Measurements from ENCODE around the gene CIAO1. TPM values are rescaled to one million over a fixed set of nuclear protein-coding genes. Genes with fewer than 3 reads are reported as not detected.

The CIAO1 gene
- total RNA-seq, 1 donor, result 126 TPM

GRCh38 chr2:96249654-96250053 lies 16.4 kb upstream of the CIAO1 start:
- Histone ChIP-seq H3K27ac (ENCODE audit: low read depth, low read length) (peak overlapping the region; percentile 42), H2AFZ (ENCODE audit: low read length) (no peak overlapping the region), H3K4me2 (ENCODE audit: insufficient read depth, low read length) (no peak overlapping the region)

GRCh38 chr2:96250188-96250587 lies 15.8 kb upstream of the CIAO1 start:
- Histone ChIP-seq H3K36me3 (ENCODE audit: insufficient read depth, low read length) (peaks cover 37% of the 10 kb centered on the region), H3K27me3 (ENCODE audit: insufficient read depth, low read length) (no peaks in the 10 kb centered on the region), H3K4me1 (ENCODE audit: insufficient read depth, low read length) (peaks cover 28% of the 10 kb centered on the region), H3K9me3 (ENCODE audit: low read depth, low read length) (no peaks in the 10 kb centered on the region), H3K4me3 (ENCODE audit: insufficient read depth, low read length) (no peak overlapping the region), H4K20me1 (ENCODE audit: insufficient read depth, low read length) (no peaks in the 10 kb centered on the region), H3K79me2 (ENCODE audit: insufficient read depth, low read length) (peaks cover 29% of the 10 kb centered on the region), H3K27ac (ENCODE audit: low read depth, low read length) (peak overlapping the region; percentile 42), H2AFZ (ENCODE audit: low read length) (no peak overlapping the region), H3K4me2 (ENCODE audit: insufficient read depth, low read length) (no peak overlapping the region)
- TF ChIP-seq CTCF (IDR thresholded peaks at IDR 0.05; ENCODE audit: extremely low read depth, low read depth, low read length), result no peak
- DNase-seq (ENCODE audit: insufficient read length, low spot score, missing footprints), result no peak

More at GRCh38 chr2:96249654-96250053, 16.4 kb upstream of the CIAO1 start:
- H3K9me3 ChIP-seq (ENCODE audit: low read depth, low read length), result no peaks in the 10 kb centered on the region
- peaks cover 32% of the 10 kb centered on the region for H3K36me3 ChIP-seq (ENCODE audit: insufficient read depth, low read length)
- H3K79me2 ChIP-seq (ENCODE audit: insufficient read depth, low read length), result peaks cover 23% of the 10 kb centered on the region
- H3K4me3 ChIP-seq (ENCODE audit: insufficient read depth, low read length), result no peak overlapping the region
- DNase-seq (ENCODE audit: insufficient read length, low spot score, missing footprints), result peak; percentile 89
- peaks cover 28% of the 10 kb centered on the region for H3K4me1 ChIP-seq (ENCODE audit: insufficient read depth, low read length)
- TF ChIP-seq CTCF (IDR thresholded peaks at IDR 0.05; ENCODE audit: extremely low read depth, low read depth, low read length), result no peak
- no peaks in the 10 kb centered on the region for H3K27me3 ChIP-seq (ENCODE audit: insufficient read depth, low read length)
- H4K20me1 ChIP-seq (ENCODE audit: insufficient read depth, low read length), result no peaks in the 10 kb centered on the region

- Histone ChIP-seq H3K79me2 (ENCODE audit: insufficient read depth, low read length) (peaks cover 42% of the 10 kb centered on the region), H3K9me3 (ENCODE audit: low read depth, low read length) (no peaks in the 10 kb centered on the region), H3K4me1 (ENCODE audit: insufficient read depth, low read length) (peaks cover 28% of the 10 kb centered on the region), H4K20me1 (ENCODE audit: insufficient read depth, low read length) (no peaks in the 10 kb centered on the region), H3K27ac (ENCODE audit: low read depth, low read length) (peak overlapping the region; percentile 87), H2AFZ (ENCODE audit: low read length) (no peak overlapping the region), H3K27me3 (ENCODE audit: insufficient read depth, low read length) (no peaks in the 10 kb centered on the region), H3K36me3 (ENCODE audit: insufficient read depth, low read length) (peaks cover 46% of the 10 kb centered on the region), H3K4me2 (ENCODE audit: insufficient read depth, low read length) (peak overlapping the region; percentile 77), H3K4me3 (ENCODE audit: insufficient read depth, low read length) (peak overlapping the region; percentile 19)
- peak; percentile 98 for DNase-seq (ENCODE audit: insufficient read length, low spot score, missing footprints)
- no peak for TF ChIP-seq CTCF (IDR thresholded peaks at IDR 0.05; ENCODE audit: extremely low read depth, low read depth, low read length)
These were observed 14.2 kb upstream of the CIAO1 start for GRCh38 chr2:96251721-96252292.

DNA sequence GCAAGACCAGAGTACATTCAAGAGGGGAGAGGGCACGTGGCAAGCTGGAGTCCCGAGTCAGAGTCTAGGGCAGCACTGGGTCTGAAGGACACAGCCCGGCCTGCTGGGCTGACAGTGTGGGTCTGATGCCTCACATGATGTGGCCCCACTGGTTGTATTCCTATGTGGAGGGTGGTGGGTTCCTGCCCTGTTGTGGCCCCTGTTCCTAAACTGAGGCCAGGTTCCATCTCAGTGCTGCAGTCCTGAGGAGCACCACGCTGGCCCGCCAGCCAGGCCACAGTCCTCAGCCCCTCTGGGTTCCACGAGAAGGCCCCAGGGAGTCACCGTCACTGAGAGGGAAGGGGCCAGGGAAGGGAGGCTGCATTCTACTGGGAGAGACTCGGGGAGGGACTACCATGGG lies 13.5 kb upstream of the CIAO1 start:
- no peaks in the 10 kb centered on the region for H3K27me3 ChIP-seq (ENCODE audit: insufficient read depth, low read length)
- H2AFZ ChIP-seq (ENCODE audit: low read length), result no peak overlapping the region
- no peak overlapping the region for H3K4me3 ChIP-seq (ENCODE audit: insufficient read depth, low read length)
- H3K36me3 ChIP-seq (ENCODE audit: insufficient read depth, low read length), result peaks cover 48% of the 10 kb centered on the region
- peaks cover 48% of the 10 kb centered on the region for H3K79me2 ChIP-seq (ENCODE audit: insufficient read depth, low read length)
- peaks cover 28% of the 10 kb centered on the region for H3K4me1 ChIP-seq (ENCODE audit: insufficient read depth, low read length)
- peak overlapping the region; percentile 53 for H3K27ac ChIP-seq (ENCODE audit: low read depth, low read length)
- no peak for DNase-seq (ENCODE audit: insufficient read length, low spot score, missing footprints)
- no peaks in the 10 kb centered on the region for H4K20me1 ChIP-seq (ENCODE audit: insufficient read depth, low read length)
- no peak overlapping the region for H3K4me2 ChIP-seq (ENCODE audit: insufficient read depth, low read length)
- TF ChIP-seq CTCF (IDR thresholded peaks at IDR 0.05; ENCODE audit: extremely low read depth, low read depth, low read length), result no peak
- H3K9me3 ChIP-seq (ENCODE audit: low read depth, low read length), result no peaks in the 10 kb centered on the region

Measured in osteoblast (primary cell).